ENCODE data around the gene CD300C.
A peak's percentile ranks its signal among the peaks of the same experiment; 100 is the strongest.
"Not testable (repeated sequence)": the region's sequence is repeated elsewhere in the genome, so short reads cannot be mapped to it uniquely, and the experiment has no call there.

Gene CD300C

GRCh38 chr17:74545843-74546230, at the start of gene CD300C:
Gene CD300C, minus strand, starts transcription at chr17:74546115. Its CDS starts 333 bp downstream, at chr17:74545782.
- peaks cover 5% of the 10 kb centered on the region for H3K4me1 Mint-ChIP-seq (ENCODE audit: low read depth)
- no peak within 1 kb of the TSS for H3K4me3 Mint-ChIP-seq
- H3K27me3 Mint-ChIP-seq = peaks cover 5% of the 10 kb centered on the region
- H3K36me3 Mint-ChIP-seq = no peaks in the 10 kb centered on the region
- no peaks in the 10 kb centered on the region for H3K9me3 Mint-ChIP-seq (ENCODE audit: low read depth)
- H3K27ac Mint-ChIP-seq = no peak within 1 kb of the TSS

GRCh38 chr17:74595037-74595750, 49.3 kb upstream of the CD300C start:
- Mint-ChIP-seq H3K27ac (no peak overlapping the region), H3K4me3 (no peak overlapping the region), H3K27me3 (peaks cover 6% of the 10 kb centered on the region), H3K36me3 (no peaks in the 10 kb centered on the region), H3K4me1 (ENCODE audit: low read depth) (peaks cover 30% of the 10 kb centered on the region), H3K9me3 (ENCODE audit: low read depth) (no peaks in the 10 kb centered on the region)

GRCh38 chr17:74592087-74592990, 46.4 kb upstream of the CD300C start, which contains the start of gene CD300LD:
Gene CD300LD, minus strand, starts transcription at chr17:74592283. Its CDS starts 81 bp downstream, at chr17:74592202.
- Mint-ChIP-seq H3K27me3 (peaks cover 2% of the 10 kb centered on the region), H3K9me3 (ENCODE audit: low read depth) (no peaks in the 10 kb centered on the region), H3K4me3 (peak within 1 kb of the TSS; percentile 61), H3K36me3 (no peaks in the 10 kb centered on the region), H3K27ac (no peak within 1 kb of the TSS), H3K4me1 (ENCODE audit: low read depth) (peaks cover 16% of the 10 kb centered on the region)

- Mint-ChIP-seq H3K4me1 (ENCODE audit: low read depth) (peaks cover 16% of the 10 kb centered on the region), H3K4me3 (no peak overlapping the region), H3K36me3 (no peaks in the 10 kb centered on the region), H3K27ac (no peak overlapping the region), H3K9me3 (ENCODE audit: low read depth) (no peaks in the 10 kb centered on the region), H3K27me3 (peaks cover 2% of the 10 kb centered on the region)
Measured at GRCh38 chr17:74591503-74591902, 45.6 kb upstream of the CD300C start.

GRCh38 chr17:74585711-74586110, 39.8 kb upstream of the CD300C start:
- Mint-ChIP-seq H3K9me3 (ENCODE audit: low read depth) (peaks cover 3% of the 10 kb centered on the region), H3K4me1 (ENCODE audit: low read depth) (no peaks in the 10 kb centered on the region), H3K27me3 (no peaks in the 10 kb centered on the region), H3K4me3 (no peak overlapping the region), H3K27ac (no peak overlapping the region), H3K36me3 (no peaks in the 10 kb centered on the region)

GRCh38 chr17:74584292-74585060, 38.6 kb upstream of the CD300C start:
- no peak overlapping the region for H3K27ac Mint-ChIP-seq
- peaks cover 3% of the 10 kb centered on the region for H3K9me3 Mint-ChIP-seq (ENCODE audit: low read depth)
- H3K27me3 Mint-ChIP-seq = no peaks in the 10 kb centered on the region
- H3K36me3 Mint-ChIP-seq = no peaks in the 10 kb centered on the region
- no peak overlapping the region for H3K4me3 Mint-ChIP-seq
- peaks cover 12% of the 10 kb centered on the region for H3K4me1 Mint-ChIP-seq (ENCODE audit: low read depth)

- no peak overlapping the region for H3K27ac Mint-ChIP-seq
- peaks cover 3% of the 10 kb centered on the region for H3K9me3 Mint-ChIP-seq (ENCODE audit: low read depth)
- no peak overlapping the region for H3K4me3 Mint-ChIP-seq
- no peaks in the 10 kb centered on the region for H3K36me3 Mint-ChIP-seq
- H3K4me1 Mint-ChIP-seq (ENCODE audit: low read depth) = peaks cover 19% of the 10 kb centered on the region
- no peaks in the 10 kb centered on the region for H3K27me3 Mint-ChIP-seq
Measured at GRCh38 chr17:74582633-74583032, 36.7 kb upstream of the CD300C start.

GRCh38 chr17:74579900-74580299, 34.0 kb upstream of the CD300C start:
- Mint-ChIP-seq H3K27ac (no peak overlapping the region), H3K4me1 (ENCODE audit: low read depth) (peaks cover 19% of the 10 kb centered on the region), H3K36me3 (no peaks in the 10 kb centered on the region), H3K27me3 (no peaks in the 10 kb centered on the region), H3K4me3 (no peak overlapping the region), H3K9me3 (ENCODE audit: low read depth) (peaks cover 3% of the 10 kb centered on the region)

- Mint-ChIP-seq H3K27me3 (no peaks in the 10 kb centered on the region), H3K4me3 (no peak overlapping the region), H3K9me3 (ENCODE audit: low read depth) (no peaks in the 10 kb centered on the region), H3K27ac (no peak overlapping the region), H3K4me1 (ENCODE audit: low read depth) (peaks cover 19% of the 10 kb centered on the region), H3K36me3 (no peaks in the 10 kb centered on the region)
Measured at GRCh38 chr17:74578979-74579378, 33.1 kb upstream of the CD300C start.

- Mint-ChIP-seq H3K27me3 (peaks cover 4% of the 10 kb centered on the region), H3K4me1 (ENCODE audit: low read depth) (peaks cover 11% of the 10 kb centered on the region), H3K36me3 (no peaks in the 10 kb centered on the region), H3K4me3 (no peak overlapping the region), H3K27ac (no peak overlapping the region), H3K9me3 (ENCODE audit: low read depth) (no peaks in the 10 kb centered on the region)
Measured at GRCh38 chr17:74574489-74575142, 28.7 kb upstream of the CD300C start.

GRCh38 chr17:74573635-74574034, 27.7 kb upstream of the CD300C start:
- H3K36me3 Mint-ChIP-seq; H3K4me3 Mint-ChIP-seq; H3K27me3 Mint-ChIP-seq; H3K9me3 Mint-ChIP-seq (ENCODE audit: low read depth); H3K27ac Mint-ChIP-seq; H3K4me1 Mint-ChIP-seq (ENCODE audit: low read depth): not testable (repeated sequence)

- H3K27ac Mint-ChIP-seq = no peak overlapping the region
Measured at GRCh38 chr17:74573169-74573568, 27.3 kb upstream of the CD300C start.

GRCh38 chr17:74571621-74572270, 25.8 kb upstream of the CD300C start:
- H3K4me3 Mint-ChIP-seq = no peak overlapping the region
- H3K9me3 Mint-ChIP-seq (ENCODE audit: low read depth) = no peaks in the 10 kb centered on the region
- H3K27ac Mint-ChIP-seq = no peak overlapping the region
- peaks cover 14% of the 10 kb centered on the region for H3K27me3 Mint-ChIP-seq
- H3K4me1 Mint-ChIP-seq (ENCODE audit: low read depth) = peaks cover 12% of the 10 kb centered on the region
- no peaks in the 10 kb centered on the region for H3K36me3 Mint-ChIP-seq

More at GRCh38 chr17:74573169-74573568, 27.3 kb upstream of the CD300C start:
- no peak overlapping the region for H3K4me3 Mint-ChIP-seq
- H3K4me1 Mint-ChIP-seq (ENCODE audit: low read depth) = peaks cover 12% of the 10 kb centered on the region
- H3K36me3 Mint-ChIP-seq = no peaks in the 10 kb centered on the region
- H3K27me3 Mint-ChIP-seq = peaks cover 12% of the 10 kb centered on the region
- H3K9me3 Mint-ChIP-seq (ENCODE audit: low read depth) = no peaks in the 10 kb centered on the region

Measured in activated naive CD8-positive, alpha-beta T cell (primary cell).